HepG2 (cell line): ENCODE data around the gene EBF4. TPM values are rescaled to one million over a fixed set of nuclear protein-coding genes. Genes with fewer than 3 reads are reported as not detected.
A peak's percentile ranks its signal among the peaks of the same experiment; 100 is the strongest.

Experiments
- AGO2 ChIP-seq: fragments of 200-400 bp; formaldehyde crosslinking; optimal IDR thresholded peaks from 2 replicates; pipeline ENCODE3; 2017; ENCODE audit warnings: mild to moderate bottlenecking, low read depth, low read length, moderate library complexity
- ARID5B ChIP-seq: IDR thresholded peaks from 2 replicates; pipeline ENCODE4 v1.4.0; 2020; ENCODE audit warnings: mild to moderate bottlenecking, missing genetic modification reagents
- ATAD3A ChIP-seq: sonication (generic); formaldehyde crosslinking; IDR thresholded peaks from 2 replicates; pipeline ENCODE4 v1.4.0; 2020; ENCODE audit warnings: missing genetic modification reagents
- BCL3 ChIP-seq: sonication (generic); formaldehyde crosslinking; IDR thresholded peaks from 2 replicates; pipeline ENCODE4 v1.5.1; 2020; ENCODE audit warnings: mild to moderate bottlenecking, missing genetic modification reagents, moderate library complexity
- HMG20A ChIP-seq: IDR thresholded peaks from 2 replicates; pipeline ENCODE4 v1.6.1; 2016; ENCODE audit warnings: borderline replicate concordance
- HNF1B ChIP-seq: sonication (generic); formaldehyde crosslinking; IDR thresholded peaks from 2 replicates; pipeline ENCODE4 v1.5.1; 2020; ENCODE audit warnings: mild to moderate bottlenecking, moderate library complexity, missing genetic modification reagents
- IKZF5 ChIP-seq: IDR thresholded peaks from 2 replicates; pipeline ENCODE4 v1.6.1; 2018; ENCODE audit warnings: missing genetic modification reagents, mild to moderate bottlenecking, missing compliant biosample characterization
- LBX2 ChIP-seq: sonication (generic); formaldehyde crosslinking; IDR thresholded peaks from 2 replicates; pipeline ENCODE4 v1.5.0; 2020; ENCODE audit warnings: missing genetic modification reagents, mild to moderate bottlenecking, borderline replicate concordance
- NFATC3 ChIP-seq: sonication (generic); formaldehyde crosslinking; IDR thresholded peaks from 2 replicates; pipeline ENCODE4 v1.5.1; 2020; ENCODE audit warnings: mild to moderate bottlenecking, missing genetic modification reagents
- RARG ChIP-seq: sonication (generic); formaldehyde crosslinking; IDR thresholded peaks from 2 replicates; pipeline ENCODE4 v1.4.0; 2020; ENCODE audit warnings: low read depth, mild to moderate bottlenecking, missing genetic modification reagents
- ZNF10 ChIP-seq: sonication (generic); formaldehyde crosslinking; IDR thresholded peaks from 2 replicates; pipeline ENCODE4 v1.4.0; 2020; ENCODE audit warnings: mild to moderate bottlenecking, low read depth, missing genetic modification reagents, borderline replicate concordance
- ZNF136 ChIP-seq: sonication (generic); formaldehyde crosslinking; IDR thresholded peaks from 2 replicates; pipeline ENCODE4 v1.8.1; 2022; ENCODE audit warnings: low read depth, mild to moderate bottlenecking, moderate library complexity, missing genetic modification reagents
- ZNF256 ChIP-seq: sonication (generic); formaldehyde crosslinking; conservative IDR thresholded peaks from 2 replicates; pipeline ENCODE4 v1.4.0; 2020; ENCODE audit warnings: missing genetic modification reagents
- ZNF280B ChIP-seq: sonication (generic); formaldehyde crosslinking; IDR thresholded peaks from 2 replicates; pipeline ENCODE4 v1.5.0; 2020; ENCODE audit warnings: missing genetic modification reagents, mild to moderate bottlenecking, borderline replicate concordance
- ZNF431 ChIP-seq: sonication (generic); formaldehyde crosslinking; IDR thresholded peaks from 2 replicates; pipeline ENCODE4 v1.9.0; 2022; ENCODE audit warnings: missing genetic modification reagents, low read depth, mild to moderate bottlenecking, borderline replicate concordance
- ZNF446 ChIP-seq: sonication (generic); formaldehyde crosslinking; IDR thresholded peaks from 2 replicates; pipeline ENCODE4 v1.5.0; 2020; ENCODE audit warnings: mild to moderate bottlenecking, missing genetic modification reagents
- polyA plus RNA-seq, 8 experiments: library from polyadenylated mRNA; depleted of rRNA in 3 of 8; stranded (reverse) in 7 of 8; unstranded in 1 of 8; fragments of >200 nt; fragmentation: Illumina TruSeq in 4 of 8; extraction: Trizol in 4 of 8; gene quantifications; 2 replicates each; pipeline versions ENCODE4 v1.2.1 to v1.2.3, GENCODE V29; 2011 to 2016; ENCODE audit warnings: low read depth in 4 of 8, missing spikeins in 1 of 8, mixed read lengths in 1 of 8; ENCODE audit not compliant: insufficient read depth in 1 of 8
- total RNA-seq, 5 experiments: library from RNA; depleted of rRNA; stranded (reverse); fragments of >200 nt; fragmentation: Illumina TruSeq; extraction: Trizol; gene quantifications; 2 replicates each; pipeline ENCODE4 v1.2.3, GENCODE V29; 2016; ENCODE audit warnings: low read depth in 1 of 5

Gene EBF4
- total and polyA plus RNA-seq, 2 of the 13 experiments (the other 11 are each of a cell fraction or from before 2014, with no cell fraction given) = 0.84 to 2.2 TPM

- TF ChIP-seq ZNF431 (CRISPR knock-in tag) = peak; percentile 89; the same call in 1 of the 2 replicates
- TF ChIP-seq ARID5B (CRISPR knock-in tag) = peak; percentile 39; the same call in 1 of the 2 replicates
- peak; percentile 85; the same call in 1 of the 2 replicates for TF ChIP-seq NFATC3 (CRISPR knock-in tag)
- peak; percentile 67; the same call in 1 of the 2 replicates for TF ChIP-seq ZNF280B
- TF ChIP-seq RARG (CRISPR knock-in tag) = peak; percentile 98
- TF ChIP-seq LBX2 (CRISPR knock-in tag) = peak; percentile 90; the same call in 1 of the 2 replicates
- peak; percentile 73; the same call in 1 of the 2 replicates for TF ChIP-seq ZNF256 (CRISPR knock-in tag)
- no peak for TF ChIP-seq ATAD3A (CRISPR knock-in tag)
- no peak for TF ChIP-seq ZNF10
- TF ChIP-seq IKZF5 (CRISPR knock-in tag) = peak; percentile 84
- TF ChIP-seq BCL3 (CRISPR knock-in tag) = peak; percentile 99
- TF ChIP-seq ZNF136 (CRISPR knock-in tag) = peak; percentile 89
- TF ChIP-seq AGO2 = peak; percentile 90
- TF ChIP-seq ZNF446 (CRISPR knock-in tag) = peak; percentile 88; the same call in 1 of the 2 replicates
- no peak; the same call in 1 of the 2 replicates for TF ChIP-seq HNF1B (CRISPR knock-in tag)
- 0 out of 2 replicates have a peak, but pooled peaks have one; percentile 5 for TF ChIP-seq HMG20A (CRISPR knock-in tag)
Measured at GRCh38 chr20:2651772-2652723, 40.5 kb upstream of the EBF4 start, which contains the start of gene NOP56 (continued).
